ENCODE results near the gene NUDT8. TPM values are rescaled to one million over a fixed set of nuclear protein-coding genes. Genes with fewer than 3 reads are reported as not detected.

The NUDT8 gene
- total and polyA plus RNA-seq, 2 experiments from 2014 or later: 5.0 to 15.1 TPM

GRCh38 chr11:67617243-67617953 is 12.3 kb downstream of the NUDT8 start:
- H3K36me3 ChIP-seq (ENCODE audit: insufficient read depth): no peaks in the 10 kb centered on the region
- H3K79me2 ChIP-seq (replicated peaks; ENCODE audit: insufficient read depth): no peaks in the 10 kb centered on the region
- H3F3A ChIP-seq (replicated peaks; ENCODE audit: low read depth): peaks cover 10% of the 10 kb centered on the region; the same call in 1 of the 2 replicates
- Mint-ChIP-seq H3K36me3 (ENCODE audit: low read depth) (peaks cover 12% of the 10 kb centered on the region), H3K4me3 (peak overlapping the region; percentile 40; the same call in 2 of the 3 replicates), H3K4me1 (peaks cover 58% of the 10 kb centered on the region), H3K27ac (no peak overlapping the region), H3K9me3 (peaks cover 6% of the 10 kb centered on the region), H3K27me3 (ENCODE audit: insufficient read depth, low read depth, poor library complexity) (peaks cover 70% of the 10 kb centered on the region)
- ATAC-seq (peak; percentile 3; the same call in 1 of the 3 replicates), DNase-seq (ENCODE audit: low spot score) (peak; percentile 58)
- no peaks in the 10 kb centered on the region for H3K9me2 ChIP-seq (ENCODE audit: insufficient read depth)
- H3K4me2 ChIP-seq: peak overlapping the region; percentile 71
- TF ChIP-seq JUNB (IDR thresholded peaks at IDR 0.05; ENCODE audit: unreplicated experiment) (no peak), NANOG (IDR thresholded peaks at IDR 0.05; ENCODE audit: borderline replicate concordance) (peak; percentile 58; the same call in 1 of the 2 replicates)
- H3K27ac ChIP-seq (ENCODE audit: low read depth): no peak overlapping the region
- H3K4me1 ChIP-seq (ENCODE audit: insufficient read depth): peaks cover 44% of the 10 kb centered on the region
- H2AFZ ChIP-seq: no peak overlapping the region
- H4K20me1 ChIP-seq (replicated peaks; ENCODE audit: insufficient read depth): no peaks in the 10 kb centered on the region
- H3K4me3 ChIP-seq: peak overlapping the region; percentile 46
- peaks cover 54% of the 10 kb centered on the region for H3K27me3 ChIP-seq (ENCODE audit: insufficient read depth)

GRCh38 chr11:67616431-67617242 is 13.1 kb downstream of the NUDT8 start:
- Histone ChIP-seq H4K20me1 (replicated peaks; ENCODE audit: insufficient read depth) (no peaks in the 10 kb centered on the region), H3K36me3 (ENCODE audit: insufficient read depth) (no peaks in the 10 kb centered on the region), H3K79me2 (replicated peaks; ENCODE audit: insufficient read depth) (no peaks in the 10 kb centered on the region), H3K9me2 (ENCODE audit: insufficient read depth) (no peaks in the 10 kb centered on the region), H3K4me3 (peak overlapping the region; percentile 46), H3F3A (replicated peaks; ENCODE audit: low read depth) (peaks cover 10% of the 10 kb centered on the region; the same call in 1 of the 2 replicates), H3K4me1 (ENCODE audit: insufficient read depth) (peaks cover 40% of the 10 kb centered on the region), H2AFZ (0 out of 2 replicates have a peak overlapping the region, but pooled peaks have one; percentile 28), H3K27me3 (ENCODE audit: insufficient read depth) (peaks cover 54% of the 10 kb centered on the region), H3K4me2 (peak overlapping the region; percentile 71), H3K27ac (ENCODE audit: low read depth) (no peak overlapping the region)
- ATAC-seq (peak; percentile 2; the same call in 2 of the 3 replicates), DNase-seq (ENCODE audit: low spot score) (no peak)
- Mint-ChIP-seq H3K27me3 (ENCODE audit: insufficient read depth, low read depth, poor library complexity) (peaks cover 68% of the 10 kb centered on the region), H3K4me1 (peaks cover 52% of the 10 kb centered on the region), H3K4me3 (peak overlapping the region; percentile 40), H3K27ac (no peak overlapping the region), H3K36me3 (ENCODE audit: low read depth) (peaks cover 16% of the 10 kb centered on the region), H3K9me3 (peaks cover 6% of the 10 kb centered on the region)
- no peak for TF ChIP-seq JUNB (IDR thresholded peaks at IDR 0.05; ENCODE audit: unreplicated experiment)
- TF ChIP-seq ZNF462 (CRISPR knock-in tag; IDR thresholded peaks at IDR 0.05): no peak

Measured in GM23338 (cell line).